22Rv1 (cell line): ENCODE measurements around the gene RDH11.
A peak's percentile ranks its signal among the peaks of the same experiment; 100 is the strongest.

ENCODE experiments used
- H3K27ac ChIP-seq: fragments of 450-650 bp; 2 replicates; pipeline ENCODE4 v1.5.1; 2017
- CTCF ChIP-seq: fragments of 450-650 bp; IDR thresholded peaks from 2 replicates; pipeline ENCODE4 v1.5.1; 2017; ENCODE audit warnings: mild to moderate bottlenecking
- ZFX ChIP-seq: fragments of 450-650 bp; IDR thresholded peaks from 2 replicates; pipeline ENCODE4 v1.6.1; 2017; ENCODE audit warnings: antibody characterized with exemption, borderline replicate concordance

The RDH11 gene

GRCh38 chr14:67679006-67679405 lies 16.6 kb downstream of the RDH11 start:
- peak overlapping the region; percentile 30 for H3K27ac ChIP-seq
- no peak for TF ChIP-seq CTCF
- no peak for TF ChIP-seq ZFX

GRCh38 chr14:67675219-67675582 lies 20.4 kb downstream of the RDH11 start:
- no peak for TF ChIP-seq ZFX
- TF ChIP-seq CTCF, result no peak
- H3K27ac ChIP-seq, result peak overlapping the region; percentile 88

- no peak; the same call in 1 of the 2 replicates for TF ChIP-seq CTCF
- no peak for TF ChIP-seq ZFX
- H3K27ac ChIP-seq, result peak within 1 kb of the TSS; percentile 88
Observed at GRCh38 chr14:67674480-67675218, 20.9 kb downstream of the RDH11 start, which contains the start of gene VTI1B. Gene VTI1B, minus strand, starts transcription at chr14:67674632. Its CDS starts 143 bp downstream, at chr14:67674489.

GRCh38 chr14:67674139-67674479 lies 21.5 kb downstream of the RDH11 start:
- peak overlapping the region; percentile 88 for H3K27ac ChIP-seq
- TF ChIP-seq ZFX (no peak), CTCF (peak; percentile 24)

GRCh38 chr14:67673451-67673850 lies 22.1 kb downstream of the RDH11 start:
- no peak for TF ChIP-seq CTCF
- no peak for TF ChIP-seq ZFX
- H3K27ac ChIP-seq, result peak overlapping the region; percentile 88

- H3K27ac ChIP-seq, result no peak overlapping the region
- TF ChIP-seq ZFX, result no peak
- TF ChIP-seq CTCF, result no peak
Observed at GRCh38 chr14:67668559-67668958, 27.0 kb downstream of the RDH11 start.

- H3K27ac ChIP-seq, result no peak overlapping the region
Observed at GRCh38 chr14:67666750-67667449, 28.7 kb downstream of the RDH11 start.

More at GRCh38 chr14:67666750-67667449, 28.7 kb downstream of the RDH11 start:
- TF ChIP-seq CTCF (peak; percentile 75), ZFX (no peak)
